OCI-LY1 (cell line): ENCODE measurements around the gene GLI3.

ENCODE experiments used
- EZH2 ChIP-seq: fragments of 200-600 bp; sonication (generic), shearing (Covaris generic); IDR thresholded peaks from 2 replicates; pipeline ENCODE4 v1.8.0; 2017; ENCODE audit warnings: borderline replicate concordance, mixed run types, mild to moderate bottlenecking, antibody characterized with exemption, low read length, moderate library complexity, mixed read lengths
- TF ChIP-seq, protein P1 (sequence below): fragments of 200-600 bp; sonication (generic), shearing (Covaris generic); IDR thresholded peaks from 2 replicates; pipeline ENCODE4 v1.5.1; 2017; ENCODE audit warnings: mild to moderate bottlenecking, antibody characterized with exemption, low read length, moderate library complexity, mixed read lengths

DNA sequence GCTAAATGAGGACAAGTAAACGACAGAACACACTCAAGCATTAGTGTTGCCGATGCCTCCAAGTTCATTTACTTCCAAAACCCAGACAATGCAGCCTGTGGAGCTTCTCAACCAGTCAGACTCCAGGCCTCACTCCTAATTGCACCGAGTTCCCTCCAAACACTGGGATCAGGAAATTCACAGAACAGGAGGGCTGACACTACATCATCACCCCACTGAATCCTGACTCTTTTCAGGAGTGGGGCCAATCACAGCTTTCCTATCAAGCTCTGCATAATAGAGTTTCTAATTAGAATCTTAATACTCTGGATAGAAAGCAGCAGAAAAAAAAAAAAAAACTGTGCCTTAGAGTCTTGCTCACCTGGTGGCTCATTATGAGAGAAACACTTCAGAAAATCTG lies 103.7 kb downstream of the GLI3 start:
- TF ChIP-seq EZH2 = no peak
- TF ChIP-seq, protein P1, sequence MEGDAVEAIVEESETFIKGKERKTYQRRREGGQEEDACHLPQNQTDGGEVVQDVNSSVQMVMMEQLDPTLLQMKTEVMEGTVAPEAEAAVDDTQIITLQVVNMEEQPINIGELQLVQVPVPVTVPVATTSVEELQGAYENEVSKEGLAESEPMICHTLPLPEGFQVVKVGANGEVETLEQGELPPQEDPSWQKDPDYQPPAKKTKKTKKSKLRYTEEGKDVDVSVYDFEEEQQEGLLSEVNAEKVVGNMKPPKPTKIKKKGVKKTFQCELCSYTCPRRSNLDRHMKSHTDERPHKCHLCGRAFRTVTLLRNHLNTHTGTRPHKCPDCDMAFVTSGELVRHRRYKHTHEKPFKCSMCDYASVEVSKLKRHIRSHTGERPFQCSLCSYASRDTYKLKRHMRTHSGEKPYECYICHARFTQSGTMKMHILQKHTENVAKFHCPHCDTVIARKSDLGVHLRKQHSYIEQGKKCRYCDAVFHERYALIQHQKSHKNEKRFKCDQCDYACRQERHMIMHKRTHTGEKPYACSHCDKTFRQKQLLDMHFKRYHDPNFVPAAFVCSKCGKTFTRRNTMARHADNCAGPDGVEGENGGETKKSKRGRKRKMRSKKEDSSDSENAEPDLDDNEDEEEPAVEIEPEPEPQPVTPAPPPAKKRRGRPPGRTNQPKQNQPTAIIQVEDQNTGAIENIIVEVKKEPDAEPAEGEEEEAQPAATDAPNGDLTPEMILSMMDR = no peak
